Left ventricle myocardium inferior (tissue), 1 donor: Measurements from ENCODE around the gene DEFB132. TPM values are rescaled to one million over a fixed set of nuclear protein-coding genes. Genes with fewer than 3 reads are reported as not detected.

ENCODE experiments used
- DNase-seq: peaks from one replicate; pipeline ENCODE4 v3.0.0-alpha.2; 2020
- H3K27ac ChIP-seq: fragments of 200-600 bp; replicated peaks from 2 replicates; pipeline ENCODE4 v1.8.0; 2021
- H3K27me3 ChIP-seq: fragments of 200-600 bp; 2 replicates; pipeline ENCODE4 v1.8.0; 2021; ENCODE audit warnings: low read depth
- H3K36me3 ChIP-seq: fragments of 200-600 bp; 2 replicates; pipeline ENCODE4 v1.8.0; 2021
- H3K4me1 ChIP-seq: fragments of 200-600 bp; 2 replicates; pipeline ENCODE4 v1.8.0; 2021
- H3K4me3 ChIP-seq: fragments of 200-600 bp; 2 replicates; pipeline ENCODE4 v1.8.0; 2021; ENCODE audit warnings: mild to moderate bottlenecking, moderate library complexity
- H3K9me3 ChIP-seq: fragments of 200-600 bp; replicated peaks from 2 replicates; pipeline ENCODE4 v1.8.0; 2021
- CTCF ChIP-seq: fragments of 200-600 bp; IDR thresholded peaks from 2 replicates; pipeline ENCODE4 v1.8.0; 2021; ENCODE audit warnings: antibody characterized with exemption, mild to moderate bottlenecking, borderline replicate concordance
- intact Hi-C: fragments of 100-400 bp; cut with micrococcal nuclease; formaldehyde crosslinking; loops from one replicate; pipeline ENCODE4 v1.11.0; 2022
- total RNA-seq: library from RNA; stranded (reverse); fragmentation: NEBNext Ultra II Directional; extraction: Animal tissue kit (Norgen Biotek cat#: 25700); gene quantifications from one replicate; pipeline ENCODE4 v1.2.1, GENCODE V29; 2021
- donor health status: DM: no; HTN: yes; CAD: no; lungs with severe emphysema.

The DEFB132 gene
- total RNA-seq, 1 donor from 2014 or later: not detected

GRCh38 chr20:227439-228105, 30.0 kb upstream of the DEFB132 start:
- Histone ChIP-seq H3K9me3 (no peaks in the 10 kb centered on the region), H3K27me3 (peaks cover 7% of the 10 kb centered on the region), H3K27ac (no peak overlapping the region), H3K36me3 (no peaks in the 10 kb centered on the region), H3K4me1 (no peaks in the 10 kb centered on the region), H3K4me3 (no peak overlapping the region)
- DNase-seq: no peak
- TF ChIP-seq CTCF: no peak
- intact Hi-C loops: no loop called here

GRCh38 chr20:235891-236290, 21.6 kb upstream of the DEFB132 start:
- peak; percentile 48 for TF ChIP-seq CTCF
- DNase-seq: no peak
- intact Hi-C loops: no loop called here

GRCh38 chr20:237489-237888, 20.0 kb upstream of the DEFB132 start:
- no peaks in the 10 kb centered on the region for H3K4me1 ChIP-seq
- no peak overlapping the region for H3K4me3 ChIP-seq
- intact Hi-C loops: no loop called here
- H3K9me3 ChIP-seq: no peaks in the 10 kb centered on the region
- H3K27me3 ChIP-seq: peaks cover 30% of the 10 kb centered on the region
- no peak for DNase-seq
- H3K36me3 ChIP-seq: no peaks in the 10 kb centered on the region
- no peak overlapping the region for H3K27ac ChIP-seq
- no peak for TF ChIP-seq CTCF

More at GRCh38 chr20:235891-236290, 21.6 kb upstream of the DEFB132 start:
- no peaks in the 10 kb centered on the region for H3K9me3 ChIP-seq
- H3K27me3 ChIP-seq: peaks cover 17% of the 10 kb centered on the region
- H3K4me3 ChIP-seq: no peak overlapping the region
- H3K4me1 ChIP-seq: no peaks in the 10 kb centered on the region
- no peak overlapping the region for H3K27ac ChIP-seq
- no peaks in the 10 kb centered on the region for H3K36me3 ChIP-seq

GRCh38 chr20:237929-238328, 19.6 kb upstream of the DEFB132 start:
- DNase-seq: no peak
- Histone ChIP-seq H3K36me3 (no peaks in the 10 kb centered on the region), H3K9me3 (no peaks in the 10 kb centered on the region), H3K27ac (no peak overlapping the region), H3K27me3 (peaks cover 34% of the 10 kb centered on the region), H3K4me3 (no peak overlapping the region), H3K4me1 (no peaks in the 10 kb centered on the region)
- TF ChIP-seq CTCF: no peak
- intact Hi-C loops: no loop called here

- peaks cover 34% of the 10 kb centered on the region for H3K27me3 ChIP-seq
- H3K4me1 ChIP-seq: no peaks in the 10 kb centered on the region
- intact Hi-C loops: no loop called here
- no peak for DNase-seq
- no peak overlapping the region for H3K4me3 ChIP-seq
- TF ChIP-seq CTCF: no peak
- H3K27ac ChIP-seq: no peak overlapping the region
- H3K9me3 ChIP-seq: peaks cover 7% of the 10 kb centered on the region
- H3K36me3 ChIP-seq: no peaks in the 10 kb centered on the region
These were observed 14.6 kb upstream of the DEFB132 start for GRCh38 chr20:242905-243304.
